HepG2 (cell line): ENCODE data around the gene TCAP. TPM values are rescaled to one million over a fixed set of nuclear protein-coding genes. Genes with fewer than 3 reads are reported as not detected.

ENCODE experiments used
- ATAC-seq: fragments of 200-7000 bp; cut with Tn5 transposase; 3 replicates; pipeline ENCODE4 v1.9.1; 2020; ENCODE audit warnings: mild to moderate bottlenecking, moderate library complexity
- BruUV-seq: library from RNA; stranded (reverse); fragments of 400-500 nt; replicated peaks from 2 replicates; lab custom pipeline; 2021; lab: Mats Ljungman, UMichigan
- CTCF ChIA-PET: fragments of 300-600 bp; formaldehyde crosslinking; extraction: SDS; loops from one replicate; lab custom pipeline; 2021; ENCODE audit warnings: low total read pairs, inconsistent platforms, low intra/inter-chr PET ratio; lab: Yijun Ruan, JAX
- POLR2A ChIA-PET: fragments of 350-600 bp; sonication (Branson Sonifier 250); formaldehyde crosslinking; loops from one replicate; lab custom pipeline; 2020; ENCODE audit warnings: antibody characterized with exemption, inconsistent platforms; lab: Yijun Ruan, JAX
- DNase-seq: peaks from one replicate; pipeline ENCODE4 v3.0.0-alpha.2; 2015; ENCODE audit warnings: low spot score
- FAIRE-seq: peaks from 3 replicates; lab custom pipeline; 2011; peaks lifted over from hg19 to GRCh38; lab: Jason Lieb, UNC
- H2AFZ ChIP-seq: one replicate; pipeline ENCODE4 v1.6.1; 2011; ENCODE audit warnings: low read length, inconsistent platforms
- H3K27ac ChIP-seq: fragments of 300-600 bp; 3 replicates; pipeline ENCODE4 v1.8.0; 2011; ENCODE audit warnings: mixed run types, mild to moderate bottlenecking, mixed read lengths, low read length, inconsistent platforms; ENCODE audit not compliant: insufficient read depth; ENCODE audit errors: extremely low read length
- H3K27me3 ChIP-seq, 2 experiments: fragments of 200-600 bp in 1 of 2; 2 replicates in 1 of 2; 3 replicates in 1 of 2; pipeline versions ENCODE4 v1.6.0 to v1.8.0; 2011; ENCODE audit warnings: low read length in 2 of 2, mild to moderate bottlenecking in 2 of 2, moderate library complexity in 2 of 2, inconsistent platforms in 1 of 2; ENCODE audit not compliant: insufficient read depth in 2 of 2, control insufficient read depth in 1 of 2
- H3K36me3 ChIP-seq, 2 experiments: fragments of 200-600 bp in 1 of 2; replicated peaks in 1 of 2; 2 replicates in 1 of 2; 3 replicates in 1 of 2; pipeline versions ENCODE4 v1.5.1 to v1.8.0; 2011; ENCODE audit warnings: low read length in 2 of 2, inconsistent platforms in 1 of 2; ENCODE audit not compliant: insufficient read depth in 2 of 2, control insufficient read depth in 1 of 2
- H3K4me1 ChIP-seq: 2 replicates; pipeline ENCODE4 v1.5.1; 2012; ENCODE audit warnings: low read length, inconsistent platforms; ENCODE audit not compliant: insufficient read depth
- H3K4me2 ChIP-seq: 2 replicates; pipeline ENCODE4 v1.6.0; 2011; ENCODE audit warnings: low read depth, low read length, inconsistent platforms
- H3K4me3 ChIP-seq, 3 experiments: fragments of 200-600 bp in 1 of 3; sonication (generic), shearing (Covaris generic) in 1 of 3; replicated peaks in 1 of 3; 2 replicates each; pipeline ENCODE4 v1.5.1; 2011 to 2016; ENCODE audit warnings: low read length in 3 of 3, inconsistent platforms in 2 of 3, low read depth in 2 of 3, mild to moderate bottlenecking in 2 of 3, control low read depth in 1 of 3, mixed read lengths in 1 of 3; ENCODE audit not compliant: insufficient read depth in 1 of 3
- H3K79me2 ChIP-seq: one replicate; pipeline ENCODE4 v1.6.1; 2011; ENCODE audit warnings: low read length, inconsistent platforms; ENCODE audit not compliant: insufficient read depth
- H3K9ac ChIP-seq: 2 replicates; pipeline ENCODE4 v1.6.0; 2011; ENCODE audit warnings: mild to moderate bottlenecking, low read depth, low read length, inconsistent platforms; ENCODE audit not compliant: insufficient read depth
- H3K9me3 ChIP-seq: 2 replicates; pipeline ENCODE4 v1.5.1; 2012; ENCODE audit warnings: mild to moderate bottlenecking, low read length
- H4K20me1 ChIP-seq: 2 replicates; pipeline ENCODE4 v1.6.0; 2011; ENCODE audit warnings: inconsistent platforms, mild to moderate bottlenecking, low read length, moderate library complexity; ENCODE audit not compliant: insufficient read depth
- BRD4 ChIP-seq: sonication (generic); formaldehyde crosslinking; IDR thresholded peaks from 2 replicates; pipeline ENCODE4 v1.4.0; 2020; ENCODE audit warnings: missing genetic modification reagents
- CREB3 ChIP-seq: sonication (generic); formaldehyde crosslinking; IDR thresholded peaks from 2 replicates; pipeline ENCODE4 v1.5.0; 2020; ENCODE audit warnings: missing genetic modification reagents
- FOXA3 ChIP-seq: IDR thresholded peaks from 2 replicates; pipeline ENCODE4 v1.6.1; 2016; ENCODE audit warnings: missing genetic modification reagents, missing compliant biosample characterization
- FOXP1 ChIP-seq, 2 experiments: fragments of 450-650 bp in 1 of 2; IDR thresholded peaks; 2 replicates each; pipeline ENCODE4 v1.6.1; 2017 to 2018; ENCODE audit warnings: antibody characterized with exemption in 1 of 2
- JDP2 ChIP-seq: sonication (generic); formaldehyde crosslinking; IDR thresholded peaks from 2 replicates; pipeline ENCODE4 v1.8.1; 2022; ENCODE audit warnings: missing genetic modification reagents, borderline replicate concordance
- KDM4B ChIP-seq: sonication (generic); formaldehyde crosslinking; IDR thresholded peaks from 2 replicates; pipeline ENCODE4 v1.4.0; 2020; ENCODE audit warnings: missing genetic modification reagents
- KLF6 ChIP-seq: IDR thresholded peaks from 2 replicates; pipeline ENCODE4 v1.8.0; 2016; ENCODE audit warnings: missing biosample characterization, missing genetic modification reagents
- SMAD3 ChIP-seq: sonication (generic); formaldehyde crosslinking; IDR thresholded peaks from 2 replicates; pipeline ENCODE4 v1.4.0; 2020; ENCODE audit warnings: missing genetic modification reagents
- TARDBP ChIP-seq: sonication (generic); formaldehyde crosslinking; IDR thresholded peaks from 2 replicates; pipeline ENCODE4 v1.8.0; 2022; ENCODE audit warnings: mild to moderate bottlenecking, missing genetic modification reagents
- ZNF430 ChIP-seq: sonication (generic); formaldehyde crosslinking; IDR thresholded peaks from 2 replicates; pipeline ENCODE4 v1.9.0; 2021; ENCODE audit warnings: mild to moderate bottlenecking, missing genetic modification reagents
- ZNF446 ChIP-seq: sonication (generic); formaldehyde crosslinking; IDR thresholded peaks from 2 replicates; pipeline ENCODE4 v1.5.0; 2020; ENCODE audit warnings: mild to moderate bottlenecking, missing genetic modification reagents
- ZNF484 ChIP-seq: sonication (generic); formaldehyde crosslinking; IDR thresholded peaks from 2 replicates; pipeline ENCODE4 v1.5.1; 2020; ENCODE audit warnings: mild to moderate bottlenecking, low read depth, missing genetic modification reagents, borderline replicate concordance
- ZNF574 ChIP-seq: sonication (generic); formaldehyde crosslinking; IDR thresholded peaks from 2 replicates; pipeline ENCODE4 v1.4.0; 2020; ENCODE audit warnings: missing genetic modification reagents
- ZNF616 ChIP-seq: sonication (generic); formaldehyde crosslinking; IDR thresholded peaks from 2 replicates; pipeline ENCODE4 v1.5.0; 2020; ENCODE audit warnings: low read depth, mild to moderate bottlenecking, missing genetic modification reagents
- WGBS: methylation state at CpG from one replicate; pipeline ENCODE4 v1.1.6; 2017; ENCODE audit warnings: low lambda C conversion rate; 5-methylcytosine and 5-hydroxymethylcytosine counted together
- in situ Hi-C: cut with HindIII; loops from 2 replicates; pipeline ENCODE4 v1.10.0; 2017; ENCODE audit warnings: low pct_unique_long_range_greater_than_20kb; ENCODE audit not compliant: extremely low pct_ligation_motif_present
- intact Hi-C: fragments of 100-400 bp; cut with micrococcal nuclease; formaldehyde crosslinking; loops from one replicate; pipeline ENCODE4 v1.10.0; 2022; ENCODE audit not compliant: unreplicated experiment
- polyA plus RNA-seq, 8 experiments: library from polyadenylated mRNA; depleted of rRNA in 3 of 8; stranded (reverse) in 7 of 8; unstranded in 1 of 8; fragments of >200 nt; fragmentation: Illumina TruSeq in 4 of 8; extraction: Trizol in 4 of 8; gene quantifications; 2 replicates each; pipeline versions ENCODE4 v1.2.1 to v1.2.3, GENCODE V29; 2011 to 2016; ENCODE audit warnings: low read depth in 4 of 8, missing spikeins in 1 of 8, mixed read lengths in 1 of 8; ENCODE audit not compliant: insufficient read depth in 1 of 8
- total RNA-seq, 5 experiments: library from RNA; depleted of rRNA; stranded (reverse); fragments of >200 nt; fragmentation: Illumina TruSeq; extraction: Trizol; gene quantifications; 2 replicates each; pipeline ENCODE4 v1.2.3, GENCODE V29; 2016; ENCODE audit warnings: low read depth in 1 of 5
- TF ChIP-seq, protein P1 (sequence below), 2 experiments: fragments of 450-650 bp in 1 of 2; sonication (generic) in 1 of 2; formaldehyde crosslinking; IDR thresholded peaks; 2 replicates each; pipeline versions ENCODE4 v1.5.0 to v1.8.0; 2020 to 2022; ENCODE audit warnings: mild to moderate bottlenecking in 1 of 2, missing genetic modification reagents in 1 of 2
- TF ChIP-seq, protein P2 (sequence below): sonication (generic); formaldehyde crosslinking; IDR thresholded peaks from 2 replicates; pipeline ENCODE4 v1.5.0; 2020; ENCODE audit warnings: mild to moderate bottlenecking, missing genetic modification reagents, borderline replicate concordance

TCAP gene
- total and polyA plus RNA-seq, 2 of the 13 experiments (the other 11 are each of a cell fraction or from before 2014, with no cell fraction given): 0.24 to 0.65 TPM

- ChIA-PET CTCF (interaction anchor here (0.6 kb wide), 1 partner anchor 225 kb away, joined by 3 read pairs; no protein-coding TSS in a partner anchor), POLR2A (interaction anchor here (0.6 to 6.6 kb wide), 18 partner anchors 12 to 398 kb away, joined by 3 to 118 read pairs (median 8); partner anchors contain the start of genes GRB7, MIEN1, PGAP3 and STARD3)
- Histone ChIP-seq H2AFZ (no peak overlapping the region), H3K4me1 (peaks cover 78% of the 10 kb centered on the region), H3K9ac (peak overlapping the region; percentile 88), H3K27me3 (no peaks in the 10 kb centered on the region), H3K4me2 (peak overlapping the region; percentile 92), H3K79me2 (peaks cover 59% of the 10 kb centered on the region), H3K4me3 (peak overlapping the region; percentile 90 to 94 (median 90)), H3K36me3 (peaks cover 2 to 3% of the 10 kb centered on the region in 2 experiments; a peak in 2 of 5 replicates), H3K27ac (peak overlapping the region; percentile 78), H3K9me3 (no peaks in the 10 kb centered on the region), H4K20me1 (peaks cover 6% of the 10 kb centered on the region; the same call in 1 of the 2 replicates)
- ATAC-seq (peak; percentile 11), FAIRE-seq (no peak), DNase-seq (no peak)
- WGBS: under 1% methylated on average over 38 of the region's 57 CpGs
- in situ Hi-C loops (no loop called here), intact Hi-C loops (no loop called here)
- BruUV-seq: no TSS peak
- TF ChIP-seq TARDBP (CRISPR knock-in tag): 0 out of 2 replicates have a peak, but pooled peaks have one; percentile 28
- peak; percentile 55; the same call in 1 of the 2 replicates for TF ChIP-seq CREB3 (CRISPR knock-in tag)
- TF ChIP-seq ZNF616: no peak
- peak; percentile 53 for TF ChIP-seq ZNF574
- no peak for TF ChIP-seq FOXA3 (CRISPR knock-in tag)
- TF ChIP-seq JDP2: no peak
- no peak for TF ChIP-seq ZNF484 (CRISPR knock-in tag)
- TF ChIP-seq BRD4 (CRISPR knock-in tag): no peak
- TF ChIP-seq, protein P1, sequence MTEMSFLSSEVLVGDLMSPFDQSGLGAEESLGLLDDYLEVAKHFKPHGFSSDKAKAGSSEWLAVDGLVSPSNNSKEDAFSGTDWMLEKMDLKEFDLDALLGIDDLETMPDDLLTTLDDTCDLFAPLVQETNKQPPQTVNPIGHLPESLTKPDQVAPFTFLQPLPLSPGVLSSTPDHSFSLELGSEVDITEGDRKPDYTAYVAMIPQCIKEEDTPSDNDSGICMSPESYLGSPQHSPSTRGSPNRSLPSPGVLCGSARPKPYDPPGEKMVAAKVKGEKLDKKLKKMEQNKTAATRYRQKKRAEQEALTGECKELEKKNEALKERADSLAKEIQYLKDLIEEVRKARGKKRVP (CRISPR knock-in tag; IDR thresholded peaks at IDR 0.05): no peak
- peak; percentile 2; the same call in 1 of the 2 replicates for TF ChIP-seq ZNF430 (CRISPR knock-in tag)
- TF ChIP-seq SMAD3 (CRISPR knock-in tag): no peak
- TF ChIP-seq, protein P2, sequence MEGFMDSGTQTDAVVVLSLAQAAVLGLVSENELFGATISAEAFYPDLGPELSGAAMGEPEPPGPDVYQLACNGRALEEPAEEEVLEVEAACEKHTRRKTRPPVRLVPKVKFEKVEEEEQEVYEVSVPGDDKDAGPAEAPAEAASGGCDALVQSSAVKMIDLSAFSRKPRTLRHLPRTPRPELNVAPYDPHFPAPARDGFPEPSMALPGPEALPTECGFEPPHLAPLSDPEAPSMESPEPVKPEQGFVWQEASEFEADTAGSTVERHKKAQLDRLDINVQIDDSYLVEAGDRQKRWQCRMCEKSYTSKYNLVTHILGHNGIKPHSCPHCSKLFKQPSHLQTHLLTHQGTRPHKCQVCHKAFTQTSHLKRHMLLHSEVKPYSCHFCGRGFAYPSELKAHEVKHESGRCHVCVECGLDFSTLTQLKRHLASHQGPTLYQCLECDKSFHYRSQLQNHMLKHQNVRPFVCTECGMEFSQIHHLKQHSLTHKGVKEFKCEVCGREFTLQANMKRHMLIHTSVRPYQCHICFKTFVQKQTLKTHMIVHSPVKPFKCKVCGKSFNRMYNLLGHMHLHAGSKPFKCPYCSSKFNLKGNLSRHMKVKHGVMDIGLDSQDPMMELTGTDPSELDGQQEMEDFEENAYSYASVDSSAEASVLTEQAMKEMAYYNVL: no peak
- TF ChIP-seq KDM4B (CRISPR knock-in tag): no peak
- TF ChIP-seq KLF6: no peak
- TF ChIP-seq ZNF446: 0 out of 2 replicates have a peak, but pooled peaks have one; percentile 37
- no peak for TF ChIP-seq FOXP1 (IDR thresholded peaks at IDR 0.05)
- TF ChIP-seq FOXP1 (CRISPR knock-in tag; IDR thresholded peaks at IDR 0.05): no peak
These were observed 35.2 kb downstream of the TCAP start for GRCh38 chr17:39700148-39700987.
